Measurements from ENCODE around the gene TUBB2A.

GRCh38 chr6:3201388-3201787, 44.0 kb upstream of the TUBB2A start:
- no peak for TF ChIP-seq CTCF (IDR thresholded peaks at IDR 0.05)
- no peak for TF ChIP-seq RCOR1 (IDR thresholded peaks at IDR 0.05; ENCODE audit: low read length)
- TF ChIP-seq PBX3 (IDR thresholded peaks at IDR 0.05) = no peak
- no peak for TF ChIP-seq JUND (IDR thresholded peaks at IDR 0.05)
- no peak for TF ChIP-seq CHD2 (IDR thresholded peaks at IDR 0.05; ENCODE audit: low read length, partially characterized antibody)
- TF ChIP-seq, protein P1, sequence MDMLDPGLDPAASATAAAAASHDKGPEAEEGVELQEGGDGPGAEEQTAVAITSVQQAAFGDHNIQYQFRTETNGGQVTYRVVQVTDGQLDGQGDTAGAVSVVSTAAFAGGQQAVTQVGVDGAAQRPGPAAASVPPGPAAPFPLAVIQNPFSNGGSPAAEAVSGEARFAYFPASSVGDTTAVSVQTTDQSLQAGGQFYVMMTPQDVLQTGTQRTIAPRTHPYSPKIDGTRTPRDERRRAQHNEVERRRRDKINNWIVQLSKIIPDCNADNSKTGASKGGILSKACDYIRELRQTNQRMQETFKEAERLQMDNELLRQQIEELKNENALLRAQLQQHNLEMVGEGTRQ (IDR thresholded peaks at IDR 0.05; ENCODE audit: borderline replicate concordance, low read depth, low read length) = no peak
- TF ChIP-seq REST (IDR thresholded peaks at IDR 0.05; ENCODE audit: low read depth, low read length) = no peak
- no peak for TF ChIP-seq SIN3A (IDR thresholded peaks at IDR 0.05; ENCODE audit: borderline replicate concordance, low read depth, low read length)
- no peak for TF ChIP-seq EZH2phosphoT487 (IDR thresholded peaks at IDR 0.05; ENCODE audit: borderline replicate concordance, low read depth)
- no peak for TF ChIP-seq POLR2AphosphoS5 (IDR thresholded peaks at IDR 0.05; ENCODE audit: low read depth, low read length)

All from SK-N-SH (cell line).